HG03575 (cell line): ENCODE data around the gene HNRNPA2B1.
"Not testable (repeated sequence)": the region's sequence is repeated elsewhere in the genome, so short reads cannot be mapped to it uniquely, and the experiment has no call there.

Source experiments
- ATAC-seq: cut with Tn5 transposase; IDR thresholded peaks from one replicate; pipeline ENCODE4 v1.9.1; 2021; ENCODE audit not compliant: unreplicated experiment, insufficient number of reproducible peaks, low FRiP score; ENCODE audit errors: extremely low read depth

Gene HNRNPA2B1

DNA sequence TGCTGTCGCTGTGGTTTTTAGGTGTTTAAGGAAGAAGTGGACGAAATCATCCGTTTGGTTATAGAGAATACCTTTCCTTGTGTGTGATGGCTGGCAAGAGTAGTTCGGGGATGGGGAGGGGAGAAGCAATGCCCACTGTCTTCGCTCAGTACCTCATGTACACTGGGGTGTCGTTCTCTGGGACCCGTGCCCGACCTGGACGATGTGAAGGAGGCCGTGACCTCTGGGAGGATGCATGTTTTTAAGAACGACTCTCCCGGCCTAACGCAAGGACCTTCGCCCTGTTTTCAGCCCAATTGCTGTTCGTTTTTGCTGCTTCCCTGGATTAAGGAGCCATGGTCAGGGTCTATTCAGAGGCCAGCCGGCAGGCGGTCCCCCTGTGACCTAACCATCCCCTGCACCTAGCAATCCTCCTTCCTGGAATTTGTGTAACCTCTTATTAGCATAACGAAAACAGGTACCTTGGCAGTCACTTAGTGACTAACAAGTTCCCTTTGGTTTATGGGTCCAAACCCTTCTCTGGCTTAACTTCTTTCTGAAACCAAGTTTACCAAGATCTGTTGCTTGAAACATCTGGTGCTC is 47.2 kb downstream of the HNRNPA2B1 start:
- ATAC-seq, result no peak

DNA sequence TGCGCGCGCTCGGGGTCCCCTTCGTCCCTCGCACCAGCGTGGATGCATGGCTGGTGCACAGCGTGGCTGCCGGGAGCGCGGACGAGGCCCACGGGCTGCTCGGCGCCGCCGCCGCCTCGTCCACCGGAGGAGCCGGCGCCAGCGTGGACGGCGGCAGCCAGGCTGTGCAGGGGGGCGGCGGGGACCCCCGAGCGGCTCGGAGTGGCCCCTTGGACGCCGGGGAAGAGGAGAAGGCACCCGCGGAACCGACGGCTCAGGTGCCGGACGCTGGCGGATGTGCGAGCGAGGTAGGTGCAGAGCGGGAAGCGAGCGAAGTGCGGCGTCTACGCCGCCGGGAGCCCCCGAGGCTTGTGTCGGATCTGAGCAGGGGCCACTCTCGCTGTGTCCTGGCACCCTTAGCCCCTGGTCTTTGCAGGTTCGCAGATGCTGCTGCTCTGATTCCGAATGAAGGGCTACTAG is 47.7 kb downstream of the HNRNPA2B1 start:
- ATAC-seq, result not testable (repeated sequence)

DNA sequence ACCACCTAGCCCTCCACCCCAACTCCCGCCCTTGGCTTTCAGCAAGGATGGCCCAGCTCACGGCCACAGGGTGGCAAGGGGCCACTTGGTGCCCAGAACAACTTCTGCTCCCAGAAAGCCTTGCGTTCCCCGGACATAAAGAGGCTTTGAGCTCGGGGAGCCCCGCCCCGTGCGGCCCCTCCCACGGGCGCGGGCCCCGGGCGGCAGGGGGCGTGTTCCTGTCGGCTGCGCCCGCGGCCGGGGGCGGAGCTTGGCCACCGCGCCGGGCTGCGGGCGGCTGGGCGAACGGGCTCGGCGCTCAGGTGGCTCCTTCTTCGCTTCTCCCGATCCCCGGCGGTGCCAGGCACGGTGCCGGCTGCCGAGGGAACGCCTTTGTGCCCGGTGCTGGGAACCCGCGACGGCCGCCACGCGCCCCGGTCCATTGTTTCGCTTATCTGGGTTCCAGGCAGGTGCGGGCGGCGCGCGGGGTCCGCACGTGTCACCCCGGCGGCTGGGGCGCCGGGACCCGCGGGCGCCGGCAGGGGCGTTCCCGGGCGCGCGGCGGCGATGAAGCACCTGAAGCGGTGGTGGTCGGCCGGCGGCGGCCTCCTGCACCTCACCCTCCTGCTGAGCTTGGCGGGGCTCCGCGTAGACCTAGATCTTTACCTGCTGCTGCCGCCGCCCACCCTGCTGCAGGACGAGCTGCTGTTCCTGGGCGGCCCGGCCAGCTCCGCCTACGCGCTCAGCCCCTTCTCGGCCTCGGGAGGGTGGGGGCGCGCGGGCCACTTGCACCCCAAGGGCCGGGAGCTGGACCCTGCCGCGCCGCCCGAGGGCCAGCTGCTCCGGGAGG is 48.4 kb downstream of the HNRNPA2B1 start, which contains the start of gene NFE2L3:
TSS of gene NFE2L3 (plus strand) at position 246 of the 829 bp plus-strand sequence. CDS start at position 547, 301 bp downstream.
- no peak for ATAC-seq

DNA sequence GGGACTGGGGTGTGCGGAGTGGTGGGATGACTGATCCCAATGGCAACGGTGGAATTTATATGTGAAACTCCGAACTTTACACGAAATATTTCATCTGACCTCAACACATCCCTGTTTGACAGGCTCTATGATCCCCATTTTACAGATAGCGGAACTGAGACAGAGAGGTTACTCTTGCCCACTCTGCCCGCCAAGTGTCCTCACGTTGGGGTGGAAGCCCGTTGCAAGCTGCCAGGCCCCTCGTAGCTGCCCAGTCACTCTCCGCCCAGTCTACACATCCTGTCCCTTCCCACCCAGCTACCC is 48.9 kb downstream of the HNRNPA2B1 start:
- ATAC-seq, result no peak

DNA sequence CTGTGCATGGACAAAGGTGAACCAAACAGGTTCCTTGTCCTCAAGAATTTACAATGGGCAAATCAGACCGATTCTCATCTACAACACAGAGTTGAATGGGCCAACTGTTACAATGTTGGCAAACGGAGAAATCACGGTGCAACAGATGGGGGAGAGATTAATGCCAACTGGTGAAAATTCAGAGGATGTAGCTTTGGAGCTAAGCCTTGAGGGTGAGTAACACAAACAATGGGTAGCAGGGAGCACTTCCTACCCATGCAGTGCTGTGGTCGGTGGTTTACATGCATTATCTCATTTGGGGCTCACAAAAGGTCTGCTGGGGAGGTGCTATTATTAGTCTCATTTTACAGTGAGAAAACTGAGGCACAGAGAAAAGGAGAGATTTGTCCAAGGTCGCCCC is 49.5 kb downstream of the HNRNPA2B1 start:
- no peak for ATAC-seq

DNA sequence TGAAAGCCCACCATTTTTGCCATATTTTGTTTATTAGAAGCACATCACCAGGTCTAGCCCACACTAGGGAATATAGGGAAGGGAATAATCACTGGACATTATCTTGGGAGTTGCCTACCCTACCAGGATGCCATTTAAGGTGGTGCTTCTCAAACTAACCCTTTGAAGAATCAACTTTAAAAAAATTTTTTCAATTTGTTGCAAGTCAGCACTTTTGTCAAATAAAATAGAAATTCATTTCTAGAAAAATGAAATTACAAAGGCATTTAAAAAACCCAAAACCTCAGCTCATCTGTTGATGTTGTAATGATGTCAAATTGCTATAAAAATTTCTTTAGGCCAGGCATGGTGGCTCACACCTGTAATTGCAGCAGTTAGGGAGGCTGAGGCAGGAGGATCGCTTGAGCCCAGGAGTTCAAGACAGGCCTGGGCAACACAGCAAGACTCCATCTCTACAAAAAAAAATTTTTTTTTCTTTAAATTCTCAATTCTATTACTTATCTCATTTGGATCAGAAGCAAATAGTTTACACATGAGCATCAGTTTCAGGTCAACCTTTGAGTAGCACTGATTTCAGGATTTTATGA is 51.1 kb downstream of the HNRNPA2B1 start:
- no peak for ATAC-seq

DNA sequence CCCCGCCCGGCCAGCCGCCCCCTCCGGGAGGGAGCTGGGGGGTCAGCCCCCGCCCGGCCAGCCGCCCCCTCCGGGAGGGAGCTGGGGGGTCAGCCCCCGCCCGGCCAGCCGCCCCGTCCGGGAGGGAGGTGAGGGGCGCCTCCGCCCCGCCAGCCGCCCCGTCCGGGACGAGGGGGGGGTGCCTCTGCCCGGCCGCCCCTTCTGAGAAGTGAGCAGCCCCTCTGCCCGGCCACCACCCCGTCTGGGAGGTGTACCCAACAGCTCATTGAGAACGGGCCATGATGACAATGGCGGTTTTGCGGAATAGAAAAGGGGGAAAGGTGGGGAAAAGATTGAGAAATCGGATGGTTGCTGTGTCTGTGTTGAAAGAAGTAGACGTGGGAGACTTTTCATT is 52.2 kb downstream of the HNRNPA2B1 start:
- not testable (repeated sequence) for ATAC-seq

DNA sequence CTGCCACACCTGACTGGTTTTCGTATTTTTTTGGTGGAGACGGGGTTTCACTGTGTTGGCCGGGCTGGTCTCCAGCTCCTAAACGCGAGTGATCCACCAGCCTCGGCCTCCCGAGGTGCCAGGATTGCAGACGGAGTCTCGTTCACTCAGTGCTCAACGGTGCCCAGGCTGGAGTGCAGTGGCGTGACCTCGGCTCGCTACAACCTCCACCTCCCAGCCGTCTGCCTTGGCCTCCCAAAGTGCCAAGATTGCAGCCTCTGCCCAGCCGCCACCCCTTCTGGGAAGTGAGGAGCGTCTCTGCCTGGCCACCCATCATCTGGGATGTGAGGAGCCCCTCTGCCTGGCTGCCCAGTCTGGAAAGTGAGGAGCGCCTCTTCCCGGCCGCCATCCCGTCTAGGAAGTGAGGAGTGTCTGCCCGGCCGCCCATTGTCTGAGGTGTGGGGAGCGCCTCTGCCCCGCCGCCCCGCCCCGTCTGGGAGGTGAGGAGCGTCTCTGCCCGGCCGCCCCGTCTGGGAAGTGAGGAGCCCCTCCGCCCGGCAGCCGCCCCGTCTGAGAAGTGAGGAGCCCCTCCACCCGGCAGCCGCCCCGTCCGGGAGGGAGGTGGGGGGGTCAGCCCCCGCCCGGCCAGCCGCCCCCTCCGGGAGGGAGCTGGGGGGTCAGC is 52.8 kb downstream of the HNRNPA2B1 start:
- ATAC-seq, result not testable (repeated sequence)

DNA sequence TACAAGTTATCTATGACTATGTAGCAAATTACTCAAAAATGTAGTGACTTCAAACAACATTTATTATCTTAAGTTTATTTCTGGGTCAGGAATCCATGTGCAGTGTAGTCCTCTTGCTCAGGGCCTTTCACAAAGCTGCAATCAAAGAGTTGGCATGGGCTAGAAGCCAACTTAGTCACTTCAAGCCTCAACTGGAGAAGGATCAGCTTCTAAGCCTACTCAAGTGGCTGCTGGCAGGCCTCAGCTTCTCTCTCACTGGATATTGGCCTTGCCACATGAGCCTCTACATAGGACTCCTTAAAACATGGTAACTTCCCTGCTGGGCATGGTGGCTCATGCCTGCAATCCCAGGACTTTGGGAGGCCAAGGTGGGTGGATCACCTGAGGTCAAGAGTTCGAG is 53.5 kb downstream of the HNRNPA2B1 start:
- ATAC-seq, result no peak

DNA sequence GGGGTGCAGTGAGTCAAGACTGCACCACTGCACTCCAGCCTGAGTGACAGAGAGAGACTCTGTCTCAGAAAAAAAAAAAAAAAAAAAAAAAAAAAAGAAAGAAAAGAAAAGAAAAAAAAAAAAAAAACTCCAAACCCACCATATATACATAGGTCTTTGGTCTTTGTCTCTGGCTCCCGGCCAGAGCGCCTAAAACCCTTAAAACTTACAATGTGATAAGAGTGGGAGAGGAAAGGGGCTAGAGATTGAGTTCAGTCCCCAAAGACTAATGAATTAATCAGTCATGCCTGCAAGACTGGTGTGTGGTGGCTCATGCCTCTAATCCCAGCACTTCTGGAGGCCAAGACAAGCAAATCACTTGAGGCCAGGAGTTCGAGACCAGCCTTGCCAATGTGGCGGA is 55.3 kb downstream of the HNRNPA2B1 start:
- ATAC-seq, result no peak

DNA sequence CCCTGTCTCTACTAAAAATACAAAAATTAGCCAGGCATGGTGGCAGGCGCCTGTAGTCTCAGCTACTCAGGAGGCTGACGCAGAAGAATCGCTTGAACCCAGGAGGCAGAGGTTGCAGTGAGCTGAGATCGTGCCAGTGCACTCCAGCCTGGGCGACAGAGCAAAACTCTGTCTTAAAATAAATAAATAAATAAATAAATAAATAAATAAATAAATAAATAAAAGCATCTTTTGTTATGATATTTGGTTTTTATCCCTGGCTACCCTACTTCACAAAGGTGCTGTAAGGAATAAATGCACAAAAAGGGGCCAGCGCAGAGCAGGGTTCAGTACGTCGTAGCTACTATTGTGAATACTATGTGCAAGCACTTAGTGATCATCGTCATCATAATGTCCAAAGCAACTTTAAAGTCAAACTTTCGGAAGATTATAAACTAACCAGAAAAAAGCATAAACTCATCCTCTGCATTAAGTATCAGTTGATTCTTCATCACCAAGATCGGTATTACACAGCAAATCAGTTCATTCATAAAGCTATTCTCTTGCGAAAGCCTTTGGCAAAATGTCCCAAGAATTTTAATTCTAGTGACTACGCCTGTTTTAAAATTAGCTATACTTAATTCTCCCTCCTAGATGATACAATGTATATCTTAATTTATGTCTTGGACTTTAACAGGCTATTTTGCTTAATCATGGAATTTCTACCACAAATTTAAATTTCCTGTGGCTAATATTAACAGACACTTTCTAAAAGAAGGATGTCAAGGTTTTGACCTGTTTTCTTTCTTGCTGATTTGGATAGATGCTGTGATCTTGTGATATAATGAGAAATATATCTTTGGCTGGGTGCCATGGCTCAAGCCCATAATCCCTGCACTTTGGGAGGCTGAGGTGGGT is 56.1 kb downstream of the HNRNPA2B1 start:
- ATAC-seq, result no peak

DNA sequence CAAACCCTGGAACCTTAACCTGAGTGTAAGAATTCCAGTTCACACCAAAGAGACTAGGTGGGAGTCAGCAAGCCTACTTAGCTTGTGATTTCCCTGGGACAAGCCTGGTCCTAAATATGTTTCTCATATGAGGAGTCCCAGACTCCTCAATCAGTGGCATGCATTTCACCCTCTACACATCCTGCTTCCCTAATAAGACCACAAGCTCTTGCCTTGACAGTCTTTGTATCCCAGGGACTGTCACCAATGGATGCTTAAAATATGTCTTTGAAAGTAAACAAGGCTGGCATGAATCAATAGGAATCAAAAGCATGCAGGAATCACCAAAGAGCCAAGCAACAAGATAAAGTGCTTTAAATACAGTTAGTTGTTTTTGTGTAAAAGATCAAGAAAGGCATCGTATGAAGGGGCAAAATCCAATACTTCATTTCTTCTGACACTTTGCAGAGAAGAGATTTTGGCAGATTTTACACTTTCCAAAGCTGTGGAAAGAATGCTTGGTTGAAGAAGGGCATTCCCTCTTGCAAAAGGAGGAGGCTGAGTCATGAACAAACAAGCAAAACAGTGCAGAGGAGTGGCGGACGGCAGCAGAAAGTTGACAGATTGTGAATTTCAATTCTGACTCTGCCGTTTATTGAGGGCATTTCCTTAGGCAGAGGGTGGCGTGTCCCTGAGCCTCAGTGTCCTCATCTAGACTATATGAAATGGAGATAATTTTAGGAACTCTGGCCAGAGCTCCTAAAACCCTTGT is 57.1 kb downstream of the HNRNPA2B1 start:
- ATAC-seq, result no peak

DNA sequence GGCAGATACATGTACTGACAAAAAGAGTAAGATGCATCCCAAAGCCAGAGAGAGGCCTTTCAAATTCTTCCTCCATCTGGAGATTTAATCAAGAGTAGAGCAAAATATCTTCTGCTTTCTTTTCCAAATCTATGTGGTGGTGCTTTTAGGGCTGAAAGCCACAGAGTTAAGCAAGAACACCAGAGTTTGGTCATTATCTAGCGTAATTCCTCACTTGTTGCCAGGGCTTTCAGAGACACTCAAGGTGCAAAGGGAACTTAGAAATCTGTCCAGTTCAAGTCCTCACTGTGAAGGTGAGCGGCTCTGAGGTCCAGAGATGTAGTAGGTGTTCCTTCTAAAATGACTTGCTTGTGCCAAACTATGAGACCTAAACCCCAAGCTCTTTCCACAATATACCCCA is 59.5 kb downstream of the HNRNPA2B1 start:
- no peak for ATAC-seq

DNA sequence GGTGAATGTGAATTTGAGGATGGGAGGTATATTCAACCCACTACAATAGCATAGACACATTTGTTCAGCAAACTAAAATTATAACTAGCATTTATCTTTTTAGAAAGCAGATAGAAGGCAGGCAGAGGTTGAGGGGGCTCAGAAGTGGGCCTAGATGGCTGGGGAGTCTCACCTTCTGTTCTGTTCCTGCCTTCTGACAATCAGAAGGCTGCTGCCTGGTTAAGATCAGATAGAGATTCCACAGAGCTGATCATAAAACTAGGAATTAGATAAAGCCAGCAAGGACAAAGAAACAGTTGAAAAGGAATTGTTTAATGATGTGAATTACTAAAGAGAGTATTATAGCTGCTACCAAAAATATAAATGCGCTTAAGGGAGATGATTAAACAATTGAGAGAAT is 60.2 kb downstream of the HNRNPA2B1 start:
- ATAC-seq, result no peak
